H1 (cell line): ENCODE results near the gene GSTT4. TPM values are rescaled to one million over a fixed set of nuclear protein-coding genes. Genes with fewer than 3 reads are reported as not detected.

Experiments
- CTCF ChIA-PET: fragments of 300-600 bp; sonication (Branson Sonifier 250); formaldehyde crosslinking; loops from one replicate; lab custom pipeline; 2021; ENCODE audit not compliant: partially characterized antibody; lab: Charles Lee
- POLR2A ChIA-PET: fragments of 300-600 bp; sonication (Branson Sonifier 250); formaldehyde crosslinking; loops from one replicate; lab custom pipeline; 2021; ENCODE audit warnings: inconsistent platforms; ENCODE audit not compliant: partially characterized antibody; lab: Charles Lee
- DNase-seq, 2 experiments: peaks; one replicate each; pipeline versions ENCODE4 v3.0.0 to v3.0.0-alpha.2; 2010 to 2022; ENCODE audit warnings: low spot score in 2 of 2, low read depth in 1 of 2, mixed read lengths in 1 of 2
- FAIRE-seq: peaks from 2 replicates; lab custom pipeline; 2011; peaks lifted over from hg19 to GRCh38; lab: Jason Lieb, UNC
- H2AFZ ChIP-seq: 2 replicates; pipeline ENCODE4 v1.8.1; 2012; ENCODE audit warnings: low read length, inconsistent platforms
- H2AK5ac ChIP-seq: 2 replicates; pipeline ENCODE4 v1.6.1; 2013; ENCODE audit warnings: low read depth, low read length
- H2BK120ac ChIP-seq: replicated peaks from 2 replicates; pipeline ENCODE3; 2013; ENCODE audit warnings: low read depth, low read length, inconsistent platforms
- H2BK12ac ChIP-seq: 2 replicates; pipeline ENCODE4 v1.6.1; 2013; ENCODE audit warnings: low read depth, low read length
- H2BK15ac ChIP-seq: 2 replicates; pipeline ENCODE4 v1.6.1; 2013; ENCODE audit warnings: low read length
- H2BK20ac ChIP-seq: 2 replicates; pipeline ENCODE4 v1.6.1; 2013; ENCODE audit warnings: low read length
- H2BK5ac ChIP-seq: 2 replicates; pipeline ENCODE4 v1.6.1; 2013; ENCODE audit warnings: low read depth, low read length
- H3K14ac ChIP-seq: 2 replicates; pipeline ENCODE4 v1.6.1; 2013; ENCODE audit warnings: inconsistent platforms; ENCODE audit not compliant: insufficient read length
- H3K18ac ChIP-seq: 2 replicates; pipeline ENCODE4 v1.6.1; 2013; ENCODE audit warnings: low read length; ENCODE audit errors: extremely low read depth
- H3K23ac ChIP-seq: 2 replicates; pipeline ENCODE4 v1.6.1; 2013; ENCODE audit warnings: inconsistent platforms; ENCODE audit not compliant: insufficient read length
- H3K23me2 ChIP-seq: 2 replicates; pipeline ENCODE4 v1.6.1; 2013; ENCODE audit warnings: low read depth, low read length
- H3K27ac ChIP-seq: 2 replicates; pipeline ENCODE4 v1.6.1; 2011; ENCODE audit warnings: low read depth, low read length, inconsistent platforms
- H3K27me3 ChIP-seq, 4 experiments: replicated peaks in 1 of 4; 1 replicate in 1 of 4; 2 replicates in 3 of 4; pipeline versions ENCODE4 v1.6.1 to v1.8.1; 2011 to 2013; ENCODE audit warnings: low read length in 3 of 4, mild to moderate bottlenecking in 3 of 4, inconsistent platforms in 2 of 4, mixed read lengths in 2 of 4, moderate library complexity in 1 of 4; ENCODE audit not compliant: control insufficient read depth in 3 of 4, insufficient read depth in 3 of 4; ENCODE audit errors: extremely low read depth in 1 of 4
- H3K36me3 ChIP-seq, 4 experiments: 2 replicates each; pipeline versions ENCODE4 v1.6.1 to v1.8.1; 2011 to 2013; ENCODE audit warnings: mild to moderate bottlenecking in 4 of 4, low read length in 3 of 4, moderate library complexity in 2 of 4, control low read depth in 1 of 4, inconsistent platforms in 1 of 4; ENCODE audit not compliant: insufficient read depth in 4 of 4, control insufficient read depth in 2 of 4
- H3K4ac ChIP-seq: replicated peaks from 2 replicates; pipeline ENCODE3; 2013; ENCODE audit warnings: low read length, low read depth, mixed read lengths, inconsistent platforms; ENCODE audit not compliant: insufficient read length
- H3K4me1 ChIP-seq, 4 experiments: replicated peaks in 1 of 4; 1 replicate in 1 of 4; 2 replicates in 3 of 4; pipeline versions ENCODE4 v1.6.1 to v1.8.1; 2011 to 2013; ENCODE audit warnings: low read length in 3 of 4, inconsistent platforms in 2 of 4, mixed read lengths in 1 of 4; ENCODE audit not compliant: insufficient read depth in 4 of 4, control insufficient read depth in 3 of 4
- H3K4me2 ChIP-seq, 2 experiments: 2 replicates each; pipeline versions ENCODE4 v1.6.1 to v1.8.1; 2011 to 2013; ENCODE audit warnings: low read depth in 2 of 2, low read length in 2 of 2, control low read depth in 1 of 2, inconsistent platforms in 1 of 2, mild to moderate bottlenecking in 1 of 2; ENCODE audit not compliant: insufficient read depth in 1 of 2
- H3K4me3 ChIP-seq, 4 experiments: fragments of 200-600, 300-600 bp in 1 of 4; sonication (generic), shearing (Covaris generic), sonication (Bioruptor Twin) in 1 of 4; 2 replicates each; pipeline versions ENCODE4 v1.5.1 to v1.8.1; 2011 to 2016; ENCODE audit warnings: low read length in 4 of 4, low read depth in 3 of 4, control low read depth in 2 of 4, inconsistent platforms in 2 of 4, mild to moderate bottlenecking in 2 of 4, mixed read lengths in 1 of 4, moderate library complexity in 1 of 4; ENCODE audit not compliant: insufficient read depth in 2 of 4; ENCODE audit errors: extremely low read depth in 1 of 4
- H3K56ac ChIP-seq: replicated peaks from 2 replicates; pipeline ENCODE3; 2013; ENCODE audit warnings: low read depth, mild to moderate bottlenecking, mixed read lengths, low read length, inconsistent platforms; ENCODE audit not compliant: insufficient read length
- H3K79me1 ChIP-seq: 2 replicates; pipeline ENCODE4 v1.6.1; 2013; ENCODE audit warnings: low read depth, low read length, control low read depth
- H3K79me2 ChIP-seq, 2 experiments: 2 replicates each; pipeline versions ENCODE4 v1.6.1 to v1.8.1; 2012 to 2013; ENCODE audit warnings: low read length in 2 of 2, mild to moderate bottlenecking in 2 of 2, inconsistent platforms in 1 of 2; ENCODE audit not compliant: insufficient read depth in 2 of 2, control insufficient read depth in 1 of 2
- H3K9ac ChIP-seq, 4 experiments: replicated peaks in 1 of 4; 1 replicate in 1 of 4; 2 replicates in 3 of 4; pipeline versions ENCODE4 v1.6.1 to v1.8.1; 2011 to 2013; ENCODE audit warnings: low read depth in 3 of 4, low read length in 3 of 4, control low read depth in 2 of 4, mild to moderate bottlenecking in 2 of 4, moderate library complexity in 2 of 4, inconsistent platforms in 1 of 4; ENCODE audit errors: extremely low read depth in 1 of 4
- H3K9me3 ChIP-seq, 2 experiments: 2 replicates each; pipeline versions ENCODE4 v1.6.1 to v1.8.1; 2012 to 2013; ENCODE audit warnings: mild to moderate bottlenecking in 2 of 2, moderate library complexity in 2 of 2, control low read depth in 1 of 2, inconsistent platforms in 1 of 2, low read depth in 1 of 2, low read length in 1 of 2, mixed read lengths in 1 of 2; ENCODE audit not compliant: insufficient read depth in 2 of 2
- H4K20me1 ChIP-seq, 2 experiments: replicated peaks in 1 of 2; 2 replicates each; pipeline versions ENCODE3 to v1.8.1; 2011 to 2013; ENCODE audit warnings: inconsistent platforms in 2 of 2, low read length in 2 of 2, mild to moderate bottlenecking in 1 of 2; ENCODE audit not compliant: insufficient read depth in 2 of 2, control insufficient read depth in 1 of 2
- H4K5ac ChIP-seq: 2 replicates; pipeline ENCODE4 v1.6.1; 2013; ENCODE audit warnings: low read length, low read depth, mixed read lengths, inconsistent platforms; ENCODE audit not compliant: insufficient read length
- H4K8ac ChIP-seq: 2 replicates; pipeline ENCODE4 v1.8.0; 2013; ENCODE audit warnings: mild to moderate bottlenecking, moderate library complexity, low read length, inconsistent platforms; ENCODE audit not compliant: insufficient read depth; ENCODE audit errors: extremely low read depth
- H4K91ac ChIP-seq: replicated peaks from 2 replicates; pipeline ENCODE3; 2013; ENCODE audit warnings: low read length, mixed read lengths, inconsistent platforms; ENCODE audit not compliant: insufficient read length
- ASH2L ChIP-seq: fragments of 200-600, 300-600 bp; sonication (generic); IDR thresholded peaks from one replicate; pipeline ENCODE4 v1.7.1; 2017; ENCODE audit warnings: low read length
- BACH1 ChIP-seq: IDR thresholded peaks from 2 replicates; pipeline ENCODE4 v1.6.1; 2012; ENCODE audit warnings: low read length, improper control_type of control experiment
- CBX8 ChIP-seq: fragments of 300-800, 300-1000 bp; sonication (generic); IDR thresholded peaks from 2 replicates; pipeline ENCODE4 v1.7.1; 2016; ENCODE audit warnings: low read depth, low read length, borderline replicate concordance
- CHD2 ChIP-seq: IDR thresholded peaks from 2 replicates; pipeline ENCODE4 v1.6.1; 2012; ENCODE audit warnings: low read length, improper control_type of control experiment
- KDM4A ChIP-seq: IDR thresholded peaks from one replicate; pipeline ENCODE4 v1.7.1; 2012; ENCODE audit warnings: low read depth, mild to moderate bottlenecking, moderate library complexity, low read length, inconsistent platforms; ENCODE audit not compliant: severe bottlenecking
- POLR2AphosphoS5 ChIP-seq: IDR thresholded peaks from 2 replicates; pipeline ENCODE4 v1.6.1; 2011; ENCODE audit warnings: low read depth, low read length
- RAD21 ChIP-seq, 2 experiments: IDR thresholded peaks in 1 of 2; conservative IDR thresholded peaks in 1 of 2; 2 replicates each; pipeline ENCODE4 v1.6.1; 2011; ENCODE audit warnings: low read depth in 2 of 2, low read length in 2 of 2, improper control_type of control experiment in 1 of 2, inconsistent platforms in 1 of 2, mild to moderate bottlenecking in 1 of 2, moderate library complexity in 1 of 2
- RFX5 ChIP-seq: IDR thresholded peaks from 2 replicates; pipeline ENCODE4 v1.6.1; 2011; ENCODE audit warnings: low read depth, low read length, improper control_type of control experiment, borderline replicate concordance
- SIN3A ChIP-seq, 2 experiments: IDR thresholded peaks in 1 of 2; conservative IDR thresholded peaks in 1 of 2; 2 replicates each; pipeline ENCODE4 v1.6.1; 2011 to 2012; ENCODE audit warnings: low read length in 2 of 2, improper control_type of control experiment in 1 of 2, low read depth in 1 of 2, mild to moderate bottlenecking in 1 of 2
- SP4 ChIP-seq: IDR thresholded peaks from 2 replicates; pipeline ENCODE4 v1.6.1; 2012; ENCODE audit warnings: low read length, inconsistent platforms
- TEAD4 ChIP-seq: IDR thresholded peaks from 2 replicates; pipeline ENCODE4 v1.6.1; 2012; ENCODE audit warnings: low read depth, low read length, inconsistent platforms, mixed read lengths
- YY1 ChIP-seq: IDR thresholded peaks from 2 replicates; pipeline ENCODE4 v1.6.1; 2011; ENCODE audit warnings: low read depth, mild to moderate bottlenecking, low read length
- ZNF274 ChIP-seq: IDR thresholded peaks from 2 replicates; pipeline ENCODE4 v1.7.0; 2012; ENCODE audit warnings: low read length, borderline replicate concordance; ENCODE audit errors: extremely low read depth
- whole genome bisulfite sequencing, 2 experiments: shearing (Covaris generic) in 1 of 2; methylation state at CpG; one replicate each; pipeline versions ENCODE4 v1.1.6 to v1.1.7; 2013 to 2015; ENCODE audit warnings: low lambda C conversion rate in 2 of 2, mixed read lengths in 2 of 2, inconsistent platforms in 1 of 2, low coverage in 1 of 2, missing lambda C conversion rate in 1 of 2; ENCODE audit not compliant: insufficient replicate concordance in 2 of 2, insufficient coverage in 1 of 2, insufficient read length in 1 of 2; ENCODE audit errors: extremely low coverage in 1 of 2, missing lambda C conversion rate in 1 of 2; 5-methylcytosine and 5-hydroxymethylcytosine counted together
- polyA plus RNA-seq, 7 experiments: library from polyadenylated mRNA; depleted of rRNA in 3 of 7; stranded (reverse) in 5 of 7; unstranded in 2 of 7; fragments of >200 nt in 5 of 7; fragments of 200-250 nt in 2 of 7; gene quantifications; 1 replicate in 5 of 7; 2 replicates in 1 of 7; 4 replicates in 1 of 7; pipeline versions ENCODE4 v1.2.1 to v1.2.3, GENCODE V29; 2011 to 2013; ENCODE audit warnings: missing spikeins in 2 of 7, mixed read lengths in 2 of 7
- total RNA-seq: library from RNA; stranded (reverse); fragmentation: NEBNext Ultra II Directional; extraction: Animal tissue kit (Norgen Biotek cat#: 25700); gene quantifications from 2 replicates; pipeline ENCODE4 v1.2.1, GENCODE V29; 2021
- TF ChIP-seq, protein P1 (sequence below): IDR thresholded peaks from 2 replicates; pipeline ENCODE4 v1.6.1; 2012; ENCODE audit warnings: inconsistent platforms

Gene GSTT4
- total and polyA plus RNA-seq, 2 of the 8 experiments (the other 6 are each of a cell fraction or from before 2014, with no cell fraction given): 0.14 TPM; not detected in 1

- 88% methylated on average over 2 of the region's 2 CpGs; no CpG with 5 or more reads in 1 of the 2 experiments for WGBS, 2 experiments
- TF ChIP-seq SP4 (no peak), RAD21 (IDR thresholded peaks at IDR 0.05 in 1 of 2, conservative IDR thresholded peaks at IDR 0.05 in 1 of 2; ENCODE audit: low read depth in 2 of 2, low read length in 2 of 2) (no peak), CBX8 (no peak), ZNF274 (no peak), KDM4A (no peak), POLR2AphosphoS5 (no peak), ASH2L (no peak), YY1 (no peak), SIN3A (conservative IDR thresholded peaks at IDR 0.05 in 1 of 2, IDR thresholded peaks at IDR 0.05 in 1 of 2; ENCODE audit: low read depth in 1 of 2, low read length in 2 of 2) (no peak), TEAD4 (no peak), BACH1 (no peak), CHD2 (no peak), RFX5 (no peak)
- TF ChIP-seq, protein P1, sequence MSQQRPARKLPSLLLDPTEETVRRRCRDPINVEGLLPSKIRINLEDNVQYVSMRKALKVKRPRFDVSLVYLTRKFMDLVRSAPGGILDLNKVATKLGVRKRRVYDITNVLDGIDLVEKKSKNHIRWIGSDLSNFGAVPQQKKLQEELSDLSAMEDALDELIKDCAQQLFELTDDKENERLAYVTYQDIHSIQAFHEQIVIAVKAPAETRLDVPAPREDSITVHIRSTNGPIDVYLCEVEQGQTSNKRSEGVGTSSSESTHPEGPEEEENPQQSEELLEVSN: no peak
Observed at GRCh38 chr22:24010018-24010391, 4.8 kb upstream of the GSTT4 start.

More at GRCh38 chr22:24010018-24010391, 4.8 kb upstream of the GSTT4 start:
- Histone ChIP-seq H3K4me2 (no peak overlapping the region; a peak in 1 of 4 replicates), H2BK15ac (no peak overlapping the region), H3K4me1 (peaks cover 0 to 3% (median 2%) of the 10 kb centered on the region in 4 experiments; a peak in 4 of 7 replicates), H3K14ac (no peak overlapping the region), H3K9ac (no peak overlapping the region), H3K4ac (no peak overlapping the region), H2AK5ac (no peak overlapping the region), H3K18ac (no peak overlapping the region), H2BK20ac (no peak overlapping the region), H3K23me2 (peaks cover 6% of the 10 kb centered on the region; the same call in 1 of the 2 replicates), H3K27ac (no peak overlapping the region), H4K8ac (no peak overlapping the region), H3K79me2 (peaks cover 0 to 30% of the 10 kb centered on the region in 2 experiments; a peak in 2 of 4 replicates), H4K20me1 (no peaks in the 10 kb centered on the region), H3K23ac (no peak overlapping the region), H3K56ac (no peak overlapping the region), H2BK5ac (no peak overlapping the region), H3K27me3 (no peaks in the 10 kb centered on the region; a peak in 1 of 7 replicates), H2BK12ac (no peak overlapping the region), H4K91ac (no peak overlapping the region), H4K5ac (peak overlapping the region; percentile 26), H3K4me3 (no peak overlapping the region), H3K9me3 (no peaks in the 10 kb centered on the region), H3K36me3 (no peaks in the 10 kb centered on the region), H2BK120ac (no peak overlapping the region), H3K79me1 (peaks cover 4% of the 10 kb centered on the region), H2AFZ (peak overlapping the region; percentile 82)
- POLR2A ChIA-PET: interaction anchor here (1.6 kb wide), 1 partner anchor 30 kb away, joined by 3 read pairs; no protein-coding TSS in a partner anchor
- DNase-seq (no peak), FAIRE-seq (no peak)
- CTCF ChIA-PET: interaction anchor here (0.6 to 1.4 kb wide), 4 partner anchors 18 to 186 kb away, joined by 3 to 5 read pairs (median 4); no protein-coding TSS in a partner anchor
